ENCODE results near the gene HM13. TPM values are rescaled to one million over a fixed set of nuclear protein-coding genes. Genes with fewer than 3 reads are reported as not detected.

HM13 gene
- polyA plus RNA-seq, 1 donor: 123 TPM

- H3K27me3 ChIP-seq (ENCODE audit: control insufficient read depth, insufficient read depth, low read length): no peaks in the 10 kb centered on the region
- WGBS (ENCODE audit: insufficient coverage, low lambda C conversion rate): no CpG with 5 or more reads among the region's 17 CpGs
- peak overlapping the region; percentile 22 for H3K27ac ChIP-seq (ENCODE audit: low read length)
- no peaks in the 10 kb centered on the region for H3K9me3 ChIP-seq (ENCODE audit: control insufficient read depth, low read depth, low read length)
- peaks cover 25% of the 10 kb centered on the region for H3K4me1 ChIP-seq (ENCODE audit: control insufficient read depth, insufficient read depth, low read length)
- peak in 1 of 2 donors; percentile 66 for DNase-seq
- H3K36me3 ChIP-seq (ENCODE audit: control insufficient read depth, insufficient read depth, low read length): peaks cover 7% of the 10 kb centered on the region
- no peak overlapping the region for H3K4me3 ChIP-seq (ENCODE audit: low read length)
These were observed 88.7 kb downstream of the HM13 start for GRCh38 chr20:31602779-31603441.

- H3K4me3 ChIP-seq (ENCODE audit: low read length): peak overlapping the region; percentile 93
- DNase-seq: peak; percentile 99 to 100
- H3K9me3 ChIP-seq (ENCODE audit: control insufficient read depth, low read depth, low read length): no peaks in the 10 kb centered on the region
- 17% methylated on average over 2 of the region's 43 CpGs for whole genome bisulfite sequencing (ENCODE audit: insufficient coverage, low lambda C conversion rate)
- H3K4me1 ChIP-seq (ENCODE audit: control insufficient read depth, insufficient read depth, low read length): peaks cover 33% of the 10 kb centered on the region
- H3K27me3 ChIP-seq (ENCODE audit: control insufficient read depth, insufficient read depth, low read length): no peaks in the 10 kb centered on the region
- peaks cover 7% of the 10 kb centered on the region for H3K36me3 ChIP-seq (ENCODE audit: control insufficient read depth, insufficient read depth, low read length)
- peak overlapping the region; percentile 88 for H3K27ac ChIP-seq (ENCODE audit: low read length)
These were observed 89.8 kb downstream of the HM13 start for GRCh38 chr20:31603822-31604566.

- Histone ChIP-seq H3K4me1 (ENCODE audit: control insufficient read depth, insufficient read depth, low read length) (peaks cover 39% of the 10 kb centered on the region), H3K27ac (ENCODE audit: low read length) (peak overlapping the region; percentile 88), H3K27me3 (ENCODE audit: control insufficient read depth, insufficient read depth, low read length) (no peaks in the 10 kb centered on the region), H3K9me3 (ENCODE audit: control insufficient read depth, low read depth, low read length) (no peaks in the 10 kb centered on the region), H3K36me3 (ENCODE audit: control insufficient read depth, insufficient read depth, low read length) (peaks cover 7% of the 10 kb centered on the region), H3K4me3 (ENCODE audit: low read length) (peak overlapping the region; percentile 93)
- WGBS (ENCODE audit: insufficient coverage, low lambda C conversion rate): no CpG with 5 or more reads among the region's 14 CpGs
- no peak for DNase-seq
These were observed 90.4 kb downstream of the HM13 start for GRCh38 chr20:31604567-31605030.

- DNase-seq: peak; percentile 97 to 98
- WGBS (ENCODE audit: insufficient coverage, low lambda C conversion rate): no CpG with 5 or more reads among the region's 74 CpGs
- H3K4me1 ChIP-seq (ENCODE audit: control insufficient read depth, insufficient read depth, low read length): peaks cover 46% of the 10 kb centered on the region
These were observed 91.0 kb downstream of the HM13 start, which contains the start of gene ID1 for GRCh38 chr20:31605031-31605901. ID1 (plus strand) TSS chr20:31605289; CDS start chr20:31605388, 99 bp downstream.

GRCh38 chr20:31605902-31606803 lies 91.9 kb downstream of the HM13 start:
- 7% methylated on average over 2 of the region's 39 CpGs for WGBS (ENCODE audit: insufficient coverage, low lambda C conversion rate)
- H3K4me3 ChIP-seq (ENCODE audit: low read length): peak overlapping the region; percentile 93
- peaks cover 7% of the 10 kb centered on the region for H3K36me3 ChIP-seq (ENCODE audit: control insufficient read depth, insufficient read depth, low read length)
- peaks cover 53% of the 10 kb centered on the region for H3K4me1 ChIP-seq (ENCODE audit: control insufficient read depth, insufficient read depth, low read length)
- DNase-seq: no peak
- H3K27ac ChIP-seq (ENCODE audit: low read length): peak overlapping the region; percentile 88
- H3K27me3 ChIP-seq (ENCODE audit: control insufficient read depth, insufficient read depth, low read length): no peaks in the 10 kb centered on the region
- H3K9me3 ChIP-seq (ENCODE audit: control insufficient read depth, low read depth, low read length): no peaks in the 10 kb centered on the region

More at GRCh38 chr20:31605031-31605901, 91.0 kb downstream of the HM13 start, which contains the start of gene ID1:
- Histone ChIP-seq H3K27me3 (ENCODE audit: control insufficient read depth, insufficient read depth, low read length) (no peaks in the 10 kb centered on the region), H3K27ac (ENCODE audit: low read length) (peak within 1 kb of the TSS; percentile 88), H3K36me3 (ENCODE audit: control insufficient read depth, insufficient read depth, low read length) (peaks cover 7% of the 10 kb centered on the region), H3K4me3 (ENCODE audit: low read length) (peak within 1 kb of the TSS; percentile 93), H3K9me3 (ENCODE audit: control insufficient read depth, low read depth, low read length) (no peaks in the 10 kb centered on the region)

- no CpG with 5 or more reads among the region's 8 CpGs for WGBS (ENCODE audit: insufficient coverage, low lambda C conversion rate)
- H3K4me1 ChIP-seq (ENCODE audit: control insufficient read depth, insufficient read depth, low read length): peaks cover 62% of the 10 kb centered on the region
- H3K27me3 ChIP-seq (ENCODE audit: control insufficient read depth, insufficient read depth, low read length): no peaks in the 10 kb centered on the region
- H3K4me3 ChIP-seq (ENCODE audit: low read length): peak overlapping the region; percentile 93
- H3K36me3 ChIP-seq (ENCODE audit: control insufficient read depth, insufficient read depth, low read length): peaks cover 7% of the 10 kb centered on the region
- peak overlapping the region; percentile 88 for H3K27ac ChIP-seq (ENCODE audit: low read length)
- DNase-seq: peak; percentile 67 to 87
- H3K9me3 ChIP-seq (ENCODE audit: control insufficient read depth, low read depth, low read length): no peaks in the 10 kb centered on the region
These were observed 92.8 kb downstream of the HM13 start for GRCh38 chr20:31606804-31607639.

GRCh38 chr20:31607640-31608250 lies 93.5 kb downstream of the HM13 start:
- H3K27me3 ChIP-seq (ENCODE audit: control insufficient read depth, insufficient read depth, low read length): no peaks in the 10 kb centered on the region
- WGBS (ENCODE audit: insufficient coverage, low lambda C conversion rate): 21% methylated on average over 2 of the region's 9 CpGs
- H3K27ac ChIP-seq (ENCODE audit: low read length): peak overlapping the region; percentile 88
- H3K9me3 ChIP-seq (ENCODE audit: control insufficient read depth, low read depth, low read length): no peaks in the 10 kb centered on the region
- H3K36me3 ChIP-seq (ENCODE audit: control insufficient read depth, insufficient read depth, low read length): peaks cover 7% of the 10 kb centered on the region
- H3K4me1 ChIP-seq (ENCODE audit: control insufficient read depth, insufficient read depth, low read length): peaks cover 66% of the 10 kb centered on the region
- peak overlapping the region; percentile 93 for H3K4me3 ChIP-seq (ENCODE audit: low read length)
- DNase-seq: no peak

GRCh38 chr20:31608251-31608945 lies 94.2 kb downstream of the HM13 start:
- peak; percentile 95 to 99 for DNase-seq
- Histone ChIP-seq H3K9me3 (ENCODE audit: control insufficient read depth, low read depth, low read length) (no peaks in the 10 kb centered on the region), H3K4me1 (ENCODE audit: control insufficient read depth, insufficient read depth, low read length) (peaks cover 61% of the 10 kb centered on the region), H3K4me3 (ENCODE audit: low read length) (peak overlapping the region; percentile 93), H3K27ac (ENCODE audit: low read length) (peak overlapping the region; percentile 88), H3K36me3 (ENCODE audit: control insufficient read depth, insufficient read depth, low read length) (peaks cover 7% of the 10 kb centered on the region), H3K27me3 (ENCODE audit: control insufficient read depth, insufficient read depth, low read length) (no peaks in the 10 kb centered on the region)
- WGBS (ENCODE audit: insufficient coverage, low lambda C conversion rate): no CpG with 5 or more reads among the region's 45 CpGs

Measured in large intestine (tissue), 3 donors.